GM21367 (cell line): ENCODE results near the gene DNMT1.

Experiments used
- ATAC-seq: cut with Tn5 transposase; IDR thresholded peaks from one replicate; pipeline ENCODE4 v1.9.1; 2021; ENCODE audit not compliant: unreplicated experiment

Gene DNMT1

DNA sequence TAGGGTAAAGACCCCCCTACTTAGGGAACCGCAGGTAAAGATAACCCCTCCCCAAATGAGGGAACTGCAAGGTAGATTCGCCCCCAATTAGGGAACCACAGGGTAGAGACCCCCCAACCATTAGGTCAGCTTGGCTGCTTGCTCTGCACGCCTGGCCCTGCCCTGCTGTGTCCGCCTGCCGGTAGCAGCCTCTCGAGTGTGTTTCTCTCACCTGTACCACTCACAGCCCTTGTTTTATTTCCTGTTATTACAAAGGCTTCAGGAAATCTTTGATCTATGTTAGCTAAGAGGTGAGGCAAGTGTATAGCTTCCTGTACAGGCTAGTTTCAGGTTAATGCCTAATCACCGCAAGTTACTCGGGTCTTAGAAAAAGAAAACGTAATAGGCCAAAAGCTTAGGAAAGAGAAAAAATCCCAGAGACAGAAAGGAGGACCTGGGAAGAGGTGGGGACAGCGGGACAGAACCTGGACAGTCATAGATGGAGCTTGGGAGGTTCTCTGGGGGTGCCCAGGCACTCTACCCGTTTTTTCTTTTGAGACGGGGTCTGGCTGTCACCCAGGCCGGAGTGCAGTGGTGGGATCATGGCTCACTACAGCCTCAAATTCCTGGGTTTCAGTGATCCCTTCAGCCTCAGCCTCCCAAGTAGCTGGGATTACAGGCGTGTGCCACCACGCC is 51.9 kb downstream of the DNMT1 start:
- no peak for ATAC-seq

- no peak for ATAC-seq
Measured at GRCh38 chr19:10141973-10142372, 52.8 kb downstream of the DNMT1 start.

DNA sequence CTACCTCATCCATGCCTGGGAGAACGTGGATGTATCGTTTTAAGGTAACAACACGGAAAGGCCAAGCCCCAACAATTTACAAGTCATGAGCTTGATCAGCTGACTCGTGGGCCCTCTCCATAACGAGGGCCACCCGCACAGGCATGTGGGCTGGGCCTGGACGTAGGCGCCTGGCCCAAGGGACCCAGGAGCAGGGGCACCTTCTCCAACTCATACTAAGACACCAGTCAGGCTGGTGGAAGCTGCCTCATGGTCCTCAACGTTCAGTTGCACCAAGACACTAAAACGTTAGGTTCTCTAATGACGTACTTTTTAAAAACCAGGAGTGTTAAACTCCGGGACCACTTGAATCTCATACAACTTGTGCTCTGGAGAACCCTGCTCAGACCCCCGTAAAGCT is 53.3 kb downstream of the DNMT1 start:
- ATAC-seq: no peak

- ATAC-seq: no peak
Measured at GRCh38 chr19:10139952-10140351, 54.8 kb downstream of the DNMT1 start.

GRCh38 chr19:10138879-10139795 is 55.6 kb downstream of the DNMT1 start:
- ATAC-seq: no peak

DNA sequence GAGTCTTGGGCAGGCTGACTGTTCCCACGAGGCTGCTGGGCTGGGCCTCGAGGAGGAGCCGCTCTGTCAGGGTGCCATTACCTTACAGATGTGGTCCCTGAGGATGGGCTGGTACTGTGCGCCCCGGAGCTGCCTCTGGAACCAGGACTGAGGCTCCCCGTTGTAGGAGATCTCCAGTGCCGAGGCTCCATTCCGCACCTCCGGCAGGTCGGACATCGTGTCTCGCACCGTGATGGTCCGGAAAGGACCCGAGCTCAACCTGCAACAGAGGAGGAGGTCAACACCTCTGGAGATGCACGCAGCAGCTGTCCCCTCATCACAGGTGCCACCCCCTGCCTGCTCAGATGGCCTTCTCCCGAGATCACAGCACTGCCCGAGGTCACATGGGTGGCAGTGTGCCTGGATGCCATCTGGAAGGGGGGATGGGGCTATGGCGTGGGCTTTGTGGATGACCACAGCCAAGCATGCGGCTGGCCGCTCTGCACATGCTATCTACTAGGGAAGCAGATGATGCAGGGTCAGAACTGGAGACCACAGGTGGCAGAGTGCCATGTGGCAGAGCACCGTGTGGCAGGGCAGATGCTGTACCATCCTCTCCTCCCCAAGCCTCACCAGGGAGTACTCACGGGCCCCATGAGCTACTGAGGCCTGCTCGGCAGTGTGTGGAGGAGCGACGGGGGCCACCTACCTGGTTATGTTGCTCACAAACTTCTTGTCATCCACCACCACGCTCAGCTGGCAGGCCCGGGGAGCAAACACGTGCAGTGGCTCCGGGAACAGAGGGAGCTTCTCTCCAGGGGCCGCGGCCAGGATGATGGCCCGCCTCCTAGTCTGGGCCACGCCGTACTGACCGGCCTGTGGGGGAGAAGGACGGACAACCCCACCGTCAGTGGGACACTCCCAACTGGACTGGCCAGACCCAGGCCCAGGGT is 56.7 kb downstream of the DNMT1 start:
- ATAC-seq: no peak

DNA sequence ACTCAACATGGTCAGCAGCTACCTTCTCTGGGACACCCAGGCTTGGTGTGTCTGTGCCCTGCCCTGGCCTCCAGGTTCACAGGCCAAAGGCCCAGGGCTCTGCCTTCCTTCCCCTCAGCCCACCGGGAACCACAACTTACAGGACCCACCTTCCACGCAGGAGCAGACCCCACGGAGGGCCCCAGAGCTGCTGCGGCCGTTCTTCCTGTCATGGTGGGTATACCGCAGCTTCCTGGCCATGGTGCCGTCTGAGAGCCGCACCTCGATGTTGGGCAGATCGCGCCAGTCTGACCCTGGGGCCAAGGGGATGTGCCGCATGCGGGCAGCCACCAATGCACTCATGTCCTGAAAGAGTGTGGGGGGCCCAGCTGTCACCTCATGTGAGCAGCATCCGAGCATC is 57.8 kb downstream of the DNMT1 start:
- ATAC-seq: no peak

GRCh38 chr19:10135551-10136334 is 59.0 kb downstream of the DNMT1 start:
- no peak for ATAC-seq

DNA sequence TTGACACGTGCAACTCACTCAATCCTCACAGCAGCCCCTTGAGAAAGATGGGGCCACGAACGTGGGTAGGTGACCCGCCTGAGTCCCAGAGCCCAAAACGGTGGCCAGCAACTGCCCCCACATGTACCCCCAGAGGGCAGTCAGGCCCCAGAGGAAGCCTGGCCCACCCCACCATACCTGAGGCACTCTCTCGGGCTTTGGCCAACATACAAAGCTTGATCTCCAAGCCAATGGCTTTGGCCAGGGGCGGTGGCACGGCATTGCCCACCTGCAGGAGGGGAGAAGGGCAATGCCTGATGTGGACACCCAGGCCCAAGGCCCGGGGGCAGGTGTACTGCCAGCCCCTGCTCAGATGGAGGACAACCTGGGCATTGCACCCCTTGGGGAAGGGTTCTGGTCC is 60.7 kb downstream of the DNMT1 start:
- ATAC-seq: no peak

- ATAC-seq: no peak
Measured at GRCh38 chr19:10133596-10133995, 61.2 kb downstream of the DNMT1 start.

DNA sequence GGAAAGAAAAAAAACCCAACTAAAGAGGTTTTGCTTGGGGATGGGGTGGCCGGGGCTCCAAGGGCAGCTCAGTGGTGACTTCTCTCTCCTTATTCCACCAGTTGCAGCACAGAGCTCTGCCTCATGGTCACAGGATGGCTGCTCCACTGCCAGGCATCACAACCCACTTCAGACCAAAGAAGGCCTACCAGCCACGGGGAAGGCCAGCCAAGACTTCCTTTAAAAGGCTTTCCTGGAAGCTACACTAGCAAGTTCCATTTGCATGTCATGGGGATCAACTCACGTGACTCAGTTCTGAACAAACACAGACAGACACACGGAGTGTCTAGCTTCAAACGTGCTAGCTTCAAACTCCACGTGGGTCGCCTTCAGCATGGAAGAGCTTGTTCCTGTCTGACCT is 61.8 kb downstream of the DNMT1 start:
- no peak for ATAC-seq

- no peak for ATAC-seq
Measured at GRCh38 chr19:10126213-10126639, 68.5 kb downstream of the DNMT1 start.

DNA sequence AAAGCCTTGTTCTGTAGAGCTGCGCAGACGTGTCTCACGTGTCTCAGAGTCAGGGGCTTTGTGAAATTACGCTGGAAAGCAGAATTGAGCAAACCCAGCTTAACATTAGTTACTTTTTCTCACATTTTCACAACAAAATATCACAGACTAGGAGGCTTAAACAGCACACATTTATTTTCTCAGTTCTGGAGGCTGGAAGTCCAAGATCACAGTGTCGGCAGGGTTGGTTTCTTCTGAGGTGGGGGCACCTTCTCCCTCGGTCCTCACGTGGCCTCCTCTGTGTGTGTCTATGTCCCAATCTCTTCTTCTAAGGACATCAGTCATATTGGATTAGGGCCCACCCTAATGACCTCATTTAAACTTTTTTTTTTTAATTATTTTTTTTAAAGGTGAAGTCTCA is 70.3 kb downstream of the DNMT1 start:
- ATAC-seq: no peak

- ATAC-seq: no peak
Measured at GRCh38 chr19:10122045-10122444, 72.7 kb downstream of the DNMT1 start.

DNA sequence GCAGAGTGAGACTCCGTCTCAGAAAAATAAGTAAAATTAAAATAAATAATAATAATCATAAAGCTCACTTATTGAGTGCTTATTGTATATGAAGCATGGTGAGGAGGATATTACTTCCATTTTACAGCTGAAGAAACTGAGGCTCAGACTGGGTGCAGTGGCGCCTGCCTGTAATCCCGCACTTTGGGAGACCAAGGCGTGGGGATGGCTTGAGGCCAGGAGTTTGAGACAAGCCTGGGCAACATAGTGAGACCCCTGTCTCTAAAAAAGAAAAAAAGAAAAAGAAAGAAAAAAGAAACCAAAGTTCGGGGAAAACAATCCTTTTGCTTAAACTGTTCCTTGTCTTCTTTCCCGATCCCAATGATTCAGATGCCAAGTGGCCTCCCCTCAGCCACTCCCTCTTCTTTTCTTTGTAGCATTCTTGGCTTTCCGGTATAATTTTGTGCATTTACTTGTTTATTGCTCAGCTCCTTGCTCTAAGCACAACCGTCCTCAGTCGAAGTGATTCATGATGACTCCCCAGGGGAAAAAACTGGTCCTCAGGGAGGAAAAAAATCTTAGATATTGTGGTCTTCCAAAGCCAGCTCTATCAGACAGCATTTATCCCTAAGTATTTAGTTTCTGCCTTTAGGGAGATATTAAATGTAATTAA is 74.1 kb downstream of the DNMT1 start:
- ATAC-seq: no peak

DNA sequence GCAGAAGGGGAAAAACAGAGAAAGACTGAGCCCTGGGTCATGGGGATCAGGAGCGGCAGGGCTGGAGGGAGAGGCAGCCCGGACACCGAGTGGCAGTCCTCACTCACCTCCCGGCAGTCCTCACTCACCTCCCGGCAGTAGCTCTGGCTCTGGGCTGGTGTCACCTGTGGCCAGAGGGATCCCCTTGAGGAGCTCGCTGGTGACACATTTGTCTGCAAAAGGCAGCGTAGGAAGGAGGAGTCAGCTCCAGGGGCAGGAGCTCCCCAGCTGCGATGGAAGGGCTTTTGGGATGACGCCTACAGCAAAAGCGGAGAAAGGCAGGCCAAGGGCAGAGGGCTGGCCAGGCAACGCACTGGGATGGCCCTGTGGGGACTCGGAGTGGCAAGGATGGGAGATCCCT is 75.8 kb downstream of the DNMT1 start:
- ATAC-seq: no peak

DNA sequence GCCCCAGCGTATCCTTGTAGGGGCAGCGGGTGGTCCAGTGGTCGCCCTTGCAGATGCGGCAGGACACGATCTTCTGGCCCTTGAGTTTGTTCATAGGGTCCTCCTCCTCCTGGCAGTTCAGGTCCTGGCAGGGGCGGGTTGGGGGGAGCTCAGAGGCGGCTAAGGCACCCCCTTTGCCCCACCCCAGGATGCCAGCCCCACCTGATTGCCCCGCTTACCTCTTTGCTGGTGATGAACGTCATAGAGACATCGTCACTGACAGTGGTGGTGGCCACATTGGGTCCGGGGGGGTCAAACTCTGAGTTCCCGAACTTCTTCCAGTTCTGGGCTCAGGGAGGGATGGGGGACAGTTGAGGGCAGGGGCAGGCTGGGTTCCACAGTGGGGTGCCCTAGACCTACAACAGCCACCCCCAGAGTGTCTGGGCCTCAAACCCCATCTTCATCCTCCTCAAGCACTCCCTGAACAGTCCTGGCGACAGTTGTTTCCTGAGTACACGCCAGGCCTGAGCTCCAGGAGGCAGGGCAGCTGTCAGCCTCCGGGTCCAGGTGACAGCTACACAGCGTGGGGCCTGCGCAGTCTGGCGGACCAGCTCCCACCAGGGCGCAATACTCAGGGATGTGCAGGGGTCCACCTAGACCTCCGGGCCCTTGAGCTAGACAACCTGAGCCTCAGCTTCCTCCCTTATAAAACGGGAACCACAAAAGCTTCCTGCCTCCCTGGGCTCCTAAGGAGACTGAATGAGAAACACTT is 77.7 kb downstream of the DNMT1 start:
- ATAC-seq: no peak

DNA sequence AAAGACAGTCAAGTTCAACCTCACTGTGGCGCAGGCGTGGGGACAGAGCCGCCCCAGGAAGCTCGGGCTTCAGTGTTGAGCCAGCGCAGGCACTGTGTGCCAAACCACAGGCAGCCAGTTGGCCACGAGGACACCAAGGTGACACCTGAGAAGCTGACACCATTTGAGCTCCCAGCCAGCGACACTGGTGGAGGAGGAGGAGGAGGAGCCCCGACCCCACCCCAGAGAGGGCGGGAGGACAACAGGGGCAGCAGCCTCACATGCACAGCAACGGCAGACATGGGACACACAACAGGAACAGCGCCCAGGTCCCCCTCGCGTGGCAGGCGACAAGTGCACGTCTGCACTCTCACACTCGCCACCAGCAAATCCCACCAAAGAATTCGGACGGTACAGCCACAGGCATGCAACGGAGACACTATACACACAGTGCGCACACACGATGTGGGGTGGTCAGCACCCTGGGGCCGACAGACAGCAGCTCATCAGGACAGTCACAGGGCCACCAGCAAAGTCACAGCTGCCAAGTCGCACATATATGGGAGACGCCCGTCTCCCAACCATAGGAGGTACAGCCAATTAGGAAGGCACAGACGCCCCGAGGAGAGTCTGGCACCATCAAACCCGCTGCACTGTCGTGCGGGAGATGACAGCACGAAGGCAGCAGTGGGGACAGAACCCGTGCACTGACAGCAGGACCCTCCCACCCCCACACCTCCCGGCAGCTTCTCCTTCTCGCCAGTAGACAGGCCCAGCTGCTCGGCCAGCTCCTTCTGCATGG is 78.5 kb downstream of the DNMT1 start:
- ATAC-seq: no peak
